A673 (cell line): ENCODE measurements around the gene CALCR. TPM values are rescaled to one million over a fixed set of nuclear protein-coding genes. Genes with fewer than 3 reads are reported as not detected.

Experiments
- BruUV-seq: library from RNA; stranded (reverse); fragments of 400-500 nt; replicated peaks from 2 replicates; lab custom pipeline; 2021; lab: Mats Ljungman, UMichigan
- CTCF ChIA-PET: fragments of 300-600 bp; sonication (Branson Sonifier 250); formaldehyde crosslinking; loops from one replicate; lab custom pipeline; 2022; ENCODE audit warnings: antibody characterized with exemption; lab: Charles Lee
- POLR2A ChIA-PET: fragments of 300-600 bp; sonication (Branson Sonifier 250); formaldehyde crosslinking; loops from one replicate; lab custom pipeline; 2022; ENCODE audit warnings: antibody characterized with exemption; ENCODE audit not compliant: low non-redundant PET; lab: Charles Lee
- DNase-seq: peaks from one replicate; pipeline ENCODE4 v3.0.0-alpha.2; 2015; ENCODE audit warnings: low spot score
- H3K27ac ChIP-seq: fragments of 200-600 bp; sonication (generic); 2 replicates; pipeline ENCODE4 v1.5.1; 2016; ENCODE audit warnings: mixed run types, low read depth, mild to moderate bottlenecking, mixed read lengths, antibody characterized with exemption, low read length; ENCODE audit not compliant: poor library complexity, severe bottlenecking
- H3K27me3 ChIP-seq: fragments of 200-600 bp; sonication (generic); replicated peaks from 2 replicates; pipeline ENCODE4 v1.6.1; 2017; ENCODE audit warnings: mixed run types, low read depth, mild to moderate bottlenecking, mixed read lengths, antibody characterized with exemption, low read length; ENCODE audit not compliant: insufficient read depth, poor library complexity
- H3K36me3 ChIP-seq: fragments of 200-600 bp; sonication (generic); 2 replicates; pipeline ENCODE4 v1.6.1; 2016; ENCODE audit warnings: mixed run types, mild to moderate bottlenecking, mixed read lengths, antibody characterized with exemption, low read length; ENCODE audit not compliant: insufficient read depth, poor library complexity, severe bottlenecking
- H3K4me1 ChIP-seq: fragments of 200-600 bp; sonication (generic); 2 replicates; pipeline ENCODE4 v1.6.1; 2017; ENCODE audit warnings: mixed run types, mild to moderate bottlenecking, mixed read lengths, antibody characterized with exemption, low read length; ENCODE audit not compliant: insufficient read depth, poor library complexity, severe bottlenecking
- H3K4me3 ChIP-seq: fragments of 200-600 bp; sonication (generic); 2 replicates; pipeline ENCODE4 v1.5.1; 2016; ENCODE audit warnings: low read depth, mixed run types, mild to moderate bottlenecking, mixed read lengths, low read length; ENCODE audit not compliant: poor library complexity, severe bottlenecking
- H3K9me3 ChIP-seq: fragments of 200-600 bp; sonication (generic); 2 replicates; pipeline ENCODE4 v1.6.1; 2016; ENCODE audit warnings: mixed run types, low read depth, mild to moderate bottlenecking, mixed read lengths, antibody characterized with exemption, low read length; ENCODE audit not compliant: poor library complexity, severe bottlenecking
- EZH2 ChIP-seq: fragments of 200-600 bp; sonication (generic); IDR thresholded peaks from 2 replicates; pipeline ENCODE4 v1.6.1; 2017; ENCODE audit warnings: borderline replicate concordance, low read depth, mild to moderate bottlenecking, mixed read lengths, antibody characterized with exemption, low read length; ENCODE audit not compliant: poor library complexity, severe bottlenecking
- intact Hi-C: fragments of 100-400 bp; cut with micrococcal nuclease; formaldehyde crosslinking; loops from one replicate; pipeline ENCODE4 v1.10.0; 2022; ENCODE audit not compliant: unreplicated experiment
- total RNA-seq: library from RNA; stranded (reverse); gene quantifications from 2 replicates; pipeline ENCODE4 v1.2.3, GENCODE V29; 2021
- TF ChIP-seq, protein P1 (sequence below): fragments of 300-800, 200-600 bp; sonication (generic); conservative IDR thresholded peaks from 2 replicates; pipeline ENCODE4 v1.5.1; 2017; ENCODE audit warnings: low read depth, mild to moderate bottlenecking, antibody characterized with exemption, low read length, moderate library complexity, mixed read lengths

CALCR gene
- total RNA-seq, 1 experiment from 2014 or later: not detected

DNA sequence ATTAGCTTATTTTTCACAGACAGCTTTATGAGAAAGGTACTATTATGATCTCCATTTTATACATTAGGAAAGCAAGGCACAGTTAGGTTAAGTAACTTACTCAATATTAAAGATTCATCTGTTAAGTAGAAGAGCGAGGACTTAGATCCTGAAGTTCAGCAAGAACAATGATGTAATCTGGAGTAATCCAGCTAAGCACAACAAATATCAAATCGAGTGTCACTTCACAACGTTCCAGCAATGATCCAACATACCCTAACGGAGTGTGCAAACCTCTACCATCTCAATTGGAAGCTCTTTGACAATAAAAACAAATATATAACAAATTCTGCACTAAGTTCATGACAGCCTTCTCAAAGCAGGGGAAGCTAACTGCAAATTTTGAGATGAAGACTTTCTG lies 121.3 kb downstream of the CALCR start:
- TF ChIP-seq EZH2: no peak
- TF ChIP-seq, protein P1, sequence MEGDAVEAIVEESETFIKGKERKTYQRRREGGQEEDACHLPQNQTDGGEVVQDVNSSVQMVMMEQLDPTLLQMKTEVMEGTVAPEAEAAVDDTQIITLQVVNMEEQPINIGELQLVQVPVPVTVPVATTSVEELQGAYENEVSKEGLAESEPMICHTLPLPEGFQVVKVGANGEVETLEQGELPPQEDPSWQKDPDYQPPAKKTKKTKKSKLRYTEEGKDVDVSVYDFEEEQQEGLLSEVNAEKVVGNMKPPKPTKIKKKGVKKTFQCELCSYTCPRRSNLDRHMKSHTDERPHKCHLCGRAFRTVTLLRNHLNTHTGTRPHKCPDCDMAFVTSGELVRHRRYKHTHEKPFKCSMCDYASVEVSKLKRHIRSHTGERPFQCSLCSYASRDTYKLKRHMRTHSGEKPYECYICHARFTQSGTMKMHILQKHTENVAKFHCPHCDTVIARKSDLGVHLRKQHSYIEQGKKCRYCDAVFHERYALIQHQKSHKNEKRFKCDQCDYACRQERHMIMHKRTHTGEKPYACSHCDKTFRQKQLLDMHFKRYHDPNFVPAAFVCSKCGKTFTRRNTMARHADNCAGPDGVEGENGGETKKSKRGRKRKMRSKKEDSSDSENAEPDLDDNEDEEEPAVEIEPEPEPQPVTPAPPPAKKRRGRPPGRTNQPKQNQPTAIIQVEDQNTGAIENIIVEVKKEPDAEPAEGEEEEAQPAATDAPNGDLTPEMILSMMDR: no peak
- Histone ChIP-seq H3K9me3 (no peaks in the 10 kb centered on the region), H3K36me3 (no peaks in the 10 kb centered on the region), H3K27me3 (peaks cover 2% of the 10 kb centered on the region), H3K27ac (no peak overlapping the region), H3K4me3 (no peak overlapping the region), H3K4me1 (no peaks in the 10 kb centered on the region)
- intact Hi-C loops: no loop called here
- ChIA-PET POLR2A (no interaction called here), CTCF (no interaction called here)
- no TSS peak for BruUV-seq
- DNase-seq: no peak

DNA sequence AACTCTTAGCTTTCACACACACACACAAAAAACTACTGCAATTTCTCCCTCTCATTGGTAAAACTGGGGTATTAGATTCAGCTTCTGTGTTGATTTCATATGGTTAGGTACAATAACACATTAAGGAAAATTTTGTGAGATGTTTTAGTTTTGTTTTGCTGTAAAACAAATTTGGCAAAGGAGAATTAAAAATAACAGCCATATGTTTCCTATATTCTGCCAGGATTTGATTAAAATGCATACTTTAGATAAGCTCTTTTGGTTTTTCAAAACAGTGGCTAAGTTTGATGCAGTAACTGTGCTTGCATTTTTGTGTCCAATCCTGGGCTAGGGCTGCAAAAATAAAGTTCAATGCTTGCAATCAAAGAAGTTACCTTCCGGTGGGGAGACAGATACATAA lies 126.3 kb downstream of the CALCR start:
- BruUV-seq: no TSS peak
- H3K27ac ChIP-seq: no peak overlapping the region
- no peaks in the 10 kb centered on the region for H3K36me3 ChIP-seq
- intact Hi-C loops: no loop called here
- ChIA-PET CTCF (no interaction called here), POLR2A (no interaction called here)
- no peak for TF ChIP-seq EZH2
- TF ChIP-seq, protein P1: no peak
- H3K4me3 ChIP-seq: no peak overlapping the region
- DNase-seq: no peak
- no peaks in the 10 kb centered on the region for H3K27me3 ChIP-seq
- H3K9me3 ChIP-seq: no peaks in the 10 kb centered on the region
- no peaks in the 10 kb centered on the region for H3K4me1 ChIP-seq

DNA sequence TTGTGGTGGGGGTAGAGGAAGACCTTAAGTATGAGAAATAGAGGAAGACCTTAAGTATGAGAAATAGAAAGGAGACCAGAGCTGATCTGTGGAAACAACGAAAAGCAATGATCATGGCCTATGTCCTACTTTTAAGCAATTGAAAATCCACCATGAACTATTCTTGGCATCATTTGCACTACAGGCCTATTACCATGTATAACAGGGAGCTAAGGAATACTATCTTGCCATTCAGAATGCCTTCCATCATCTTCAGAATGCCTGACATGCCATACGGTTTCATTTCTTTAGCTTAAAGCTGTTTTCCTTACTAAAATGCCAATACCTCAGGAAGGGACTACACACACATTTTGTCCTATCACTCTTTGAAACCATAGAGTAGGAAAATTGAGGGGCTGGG lies 127.0 kb downstream of the CALCR start:
- H3K4me3 ChIP-seq: no peak overlapping the region
- H3K36me3 ChIP-seq: no peaks in the 10 kb centered on the region
- no peaks in the 10 kb centered on the region for H3K9me3 ChIP-seq
- no TSS peak for BruUV-seq
- no peaks in the 10 kb centered on the region for H3K4me1 ChIP-seq
- no peak overlapping the region for H3K27ac ChIP-seq
- DNase-seq: no peak
- TF ChIP-seq EZH2: no peak
- TF ChIP-seq, protein P1: no peak
- no peaks in the 10 kb centered on the region for H3K27me3 ChIP-seq
- ChIA-PET CTCF (no interaction called here), POLR2A (no interaction called here)
- intact Hi-C loops: no loop called here
